ENCODE results near the gene SLC13A2.

The SLC13A2 gene

DNA sequence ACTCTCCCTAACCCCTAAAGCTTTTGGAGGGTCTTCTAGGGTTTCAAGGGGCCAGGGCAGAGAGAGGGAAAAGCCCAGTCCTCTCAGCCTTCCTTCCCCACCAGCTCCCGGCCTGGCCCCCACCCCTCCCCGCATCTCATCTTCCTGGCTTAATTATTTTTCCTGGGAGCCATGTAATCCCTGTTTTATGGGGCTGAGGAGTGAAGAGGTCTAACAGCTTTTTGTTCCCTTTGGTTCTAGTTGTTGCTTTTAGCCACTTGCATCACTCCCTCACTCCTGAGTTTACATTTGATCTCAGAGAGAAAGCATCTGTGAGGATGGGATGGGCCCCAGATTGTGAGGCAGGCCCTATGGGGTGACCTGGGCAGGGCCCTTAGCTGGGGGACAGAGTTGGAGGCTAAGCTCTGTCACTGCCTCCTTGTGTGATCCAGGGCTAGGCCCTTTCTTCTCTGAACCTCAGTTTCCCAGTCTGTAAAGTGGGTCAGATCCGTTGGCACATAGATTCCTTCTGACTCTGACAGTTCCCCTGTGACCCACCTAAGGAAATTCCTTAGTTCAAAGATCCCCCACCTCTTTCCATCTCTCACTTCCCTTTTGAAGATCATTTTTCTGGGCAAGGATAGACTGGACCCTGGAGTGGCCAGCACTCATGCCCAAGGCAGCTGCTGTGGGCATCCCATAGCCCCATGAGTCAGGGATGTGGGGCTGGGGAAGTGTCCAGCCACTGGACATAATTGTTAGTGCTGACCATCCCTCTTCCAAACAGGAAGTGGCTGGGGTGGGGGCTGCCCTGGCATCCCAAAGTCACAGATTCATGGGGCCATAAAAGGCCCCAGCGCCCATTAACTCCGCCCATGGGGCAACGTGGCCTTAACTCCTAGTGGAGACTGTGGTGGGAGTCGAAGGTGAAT, 58.9 kb downstream of the SLC13A2 start:
- H3K36me3 ChIP-seq (ENCODE audit: control insufficient read depth, insufficient read depth, low read length), result no peaks in the 10 kb centered on the region

DNA sequence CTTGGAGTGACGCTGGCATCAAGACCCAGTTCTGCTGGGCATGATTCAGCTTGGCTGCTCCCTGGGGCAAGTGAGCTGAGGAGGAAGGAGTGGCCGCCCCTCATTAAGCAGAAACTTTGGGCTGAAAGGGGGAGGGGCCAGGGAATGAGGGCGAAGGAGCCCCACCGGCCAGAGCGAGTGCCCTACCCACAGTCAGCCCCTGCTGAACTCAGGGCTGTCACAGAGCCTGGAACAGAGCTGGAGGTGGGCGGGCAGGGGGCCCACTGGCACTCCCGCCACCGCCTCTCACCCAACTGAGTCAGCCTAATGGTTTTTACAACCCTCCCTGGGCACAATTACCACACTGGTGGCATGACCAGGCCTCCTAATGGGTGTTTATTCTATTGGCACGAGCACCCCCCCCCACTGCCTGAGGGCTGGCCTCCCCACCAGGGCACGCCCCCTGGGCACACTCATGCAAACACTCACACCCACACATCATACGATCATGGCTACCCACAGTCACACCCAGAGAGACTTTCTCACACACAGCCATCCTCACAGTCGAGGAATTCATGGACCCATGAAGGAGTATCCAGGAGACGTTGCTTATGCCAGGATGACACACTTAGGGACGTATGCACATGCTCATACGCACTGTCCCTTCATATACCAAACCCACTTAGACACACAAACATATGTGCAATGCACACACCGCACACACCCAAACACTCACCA, 59.8 kb downstream of the SLC13A2 start:
- Histone ChIP-seq H3K4me1 (ENCODE audit: control insufficient read depth, insufficient read depth, low read length, poor library complexity, severe bottlenecking) (no peaks in the 10 kb centered on the region), H3K4me3 (ENCODE audit: insufficient read depth, low read depth, low read length, poor library complexity, severe bottlenecking) (no peak overlapping the region), H3K27me3 (replicated peaks; ENCODE audit: control insufficient read depth, insufficient read depth, low read length, poor library complexity, severe bottlenecking) (no peaks in the 10 kb centered on the region), H3K9me3 (ENCODE audit: control insufficient read depth, low read length) (no peaks in the 10 kb centered on the region), H3K27ac (ENCODE audit: insufficient read depth, low read length, poor library complexity, severe bottlenecking) (no peak overlapping the region), H3K36me3 (ENCODE audit: control insufficient read depth, insufficient read depth, low read length) (no peaks in the 10 kb centered on the region)
- no peak for DNase-seq

More for the DNA sequence above, 58.9 kb downstream of the SLC13A2 start:
- DNase-seq, result no peak
- H3K27ac ChIP-seq (ENCODE audit: insufficient read depth, low read length, poor library complexity, severe bottlenecking), result no peak overlapping the region
- H3K4me1 ChIP-seq (ENCODE audit: control insufficient read depth, insufficient read depth, low read length, poor library complexity, severe bottlenecking), result no peaks in the 10 kb centered on the region
- no peak overlapping the region for H3K4me3 ChIP-seq (ENCODE audit: insufficient read depth, low read depth, low read length, poor library complexity, severe bottlenecking)
- H3K27me3 ChIP-seq (replicated peaks; ENCODE audit: control insufficient read depth, insufficient read depth, low read length, poor library complexity, severe bottlenecking), result no peaks in the 10 kb centered on the region
- H3K9me3 ChIP-seq (ENCODE audit: control insufficient read depth, low read length), result no peaks in the 10 kb centered on the region

DNA sequence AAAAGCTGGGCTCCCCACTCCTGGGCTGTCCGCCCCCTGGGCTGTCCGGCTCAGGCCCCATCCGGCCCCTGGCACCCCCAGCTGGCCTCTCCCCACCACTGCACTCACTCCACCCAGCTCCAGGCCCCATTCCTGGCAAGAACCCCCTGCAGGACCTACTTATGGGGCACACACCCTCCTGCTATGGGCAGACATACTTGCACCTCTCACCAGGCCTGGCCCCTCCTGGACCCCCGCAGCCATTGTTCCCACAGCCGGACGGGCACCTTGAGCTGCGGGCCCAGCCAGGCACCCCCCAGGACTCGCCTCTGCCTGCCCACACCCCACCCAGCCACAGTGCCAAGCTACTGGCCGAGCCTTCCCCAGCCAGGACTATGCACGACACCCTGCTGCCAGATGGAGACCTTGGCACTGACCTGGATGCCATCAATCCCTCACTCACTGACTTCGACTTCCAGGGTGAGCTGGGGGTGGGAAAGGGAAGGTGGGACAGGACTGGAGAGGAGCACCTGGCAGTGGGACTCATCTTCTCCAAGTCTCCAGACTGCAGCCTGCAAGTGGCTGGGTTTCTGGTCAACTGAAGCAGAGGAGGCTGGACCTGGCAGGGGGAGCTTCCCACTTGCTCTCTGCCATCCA, 61.4 kb downstream of the SLC13A2 start:
- DNase-seq, result no peak
- Histone ChIP-seq H3K27me3 (replicated peaks; ENCODE audit: control insufficient read depth, insufficient read depth, low read length, poor library complexity, severe bottlenecking) (no peaks in the 10 kb centered on the region), H3K4me1 (ENCODE audit: control insufficient read depth, insufficient read depth, low read length, poor library complexity, severe bottlenecking) (no peaks in the 10 kb centered on the region), H3K9me3 (ENCODE audit: control insufficient read depth, low read length) (no peaks in the 10 kb centered on the region), H3K4me3 (ENCODE audit: insufficient read depth, low read depth, low read length, poor library complexity, severe bottlenecking) (no peak overlapping the region), H3K27ac (ENCODE audit: insufficient read depth, low read length, poor library complexity, severe bottlenecking) (no peak overlapping the region), H3K36me3 (ENCODE audit: control insufficient read depth, insufficient read depth, low read length) (no peaks in the 10 kb centered on the region)

DNA sequence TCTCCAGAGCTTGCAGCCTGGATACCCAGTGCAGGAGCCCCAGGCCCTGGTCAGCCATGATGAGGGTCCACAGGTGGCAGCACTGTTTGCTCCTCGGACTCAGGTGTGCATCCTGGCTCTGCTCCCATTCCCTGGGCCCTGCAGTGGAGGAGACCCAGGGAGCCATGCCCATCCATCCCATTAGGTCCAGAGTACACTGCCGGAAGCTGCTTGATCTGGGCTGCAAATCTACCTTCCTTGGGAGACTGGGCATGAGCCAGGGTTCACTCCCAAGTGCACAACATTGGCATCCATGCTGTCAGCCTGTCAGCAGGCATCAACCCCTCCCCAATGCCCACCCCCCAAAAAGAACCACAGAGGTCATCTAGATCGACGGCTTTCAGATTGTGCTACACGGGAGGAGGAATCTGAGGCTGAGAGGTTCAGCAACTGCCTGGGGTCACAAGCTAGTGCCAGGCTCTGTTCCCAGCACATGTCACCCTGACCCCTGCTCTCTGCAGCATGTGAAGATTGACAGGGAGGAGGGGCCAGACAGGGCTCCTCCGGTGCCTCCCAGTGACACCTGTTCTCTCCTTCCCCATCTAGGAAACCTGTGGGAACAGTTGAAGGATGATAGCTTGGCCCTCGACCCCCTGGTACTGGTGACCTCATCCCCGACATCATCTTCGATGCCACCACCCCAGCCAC, 63.2 kb downstream of the SLC13A2 start:
- Histone ChIP-seq H3K27ac (ENCODE audit: insufficient read depth, low read length, poor library complexity, severe bottlenecking) (no peak overlapping the region), H3K9me3 (ENCODE audit: control insufficient read depth, low read length) (no peaks in the 10 kb centered on the region), H3K4me1 (ENCODE audit: control insufficient read depth, insufficient read depth, low read length, poor library complexity, severe bottlenecking) (no peaks in the 10 kb centered on the region), H3K4me3 (ENCODE audit: insufficient read depth, low read depth, low read length, poor library complexity, severe bottlenecking) (no peak overlapping the region), H3K36me3 (ENCODE audit: control insufficient read depth, insufficient read depth, low read length) (no peaks in the 10 kb centered on the region), H3K27me3 (replicated peaks; ENCODE audit: control insufficient read depth, insufficient read depth, low read length, poor library complexity, severe bottlenecking) (no peaks in the 10 kb centered on the region)
- DNase-seq, result no peak

DNA sequence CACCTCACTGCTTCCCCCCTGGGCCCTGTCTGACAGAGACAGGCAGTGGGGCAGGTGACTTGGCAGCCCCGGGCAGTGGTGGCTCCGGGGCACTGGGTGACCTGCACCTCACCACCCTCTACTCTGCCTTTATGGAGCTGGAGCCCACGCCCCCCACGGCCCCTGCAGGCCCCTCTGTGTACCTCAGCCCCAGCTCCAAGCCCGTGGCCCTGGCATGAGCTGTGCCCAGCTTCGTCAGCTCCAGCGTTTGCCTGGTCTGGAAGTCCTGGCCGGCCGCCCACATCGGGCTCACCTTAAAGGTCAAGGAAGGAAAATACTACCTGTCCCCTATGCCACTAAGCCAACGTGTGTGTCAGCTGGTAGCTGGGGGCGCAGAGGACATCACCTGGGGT, 63.8 kb downstream of the SLC13A2 start:
- no peak for DNase-seq
- H3K4me3 ChIP-seq (ENCODE audit: insufficient read depth, low read depth, low read length, poor library complexity, severe bottlenecking), result no peak overlapping the region
- H3K27ac ChIP-seq (ENCODE audit: insufficient read depth, low read length, poor library complexity, severe bottlenecking), result no peak overlapping the region
- no peaks in the 10 kb centered on the region for H3K27me3 ChIP-seq (replicated peaks; ENCODE audit: control insufficient read depth, insufficient read depth, low read length, poor library complexity, severe bottlenecking)
- H3K4me1 ChIP-seq (ENCODE audit: control insufficient read depth, insufficient read depth, low read length, poor library complexity, severe bottlenecking), result no peaks in the 10 kb centered on the region
- no peaks in the 10 kb centered on the region for H3K9me3 ChIP-seq (ENCODE audit: control insufficient read depth, low read length)
- H3K36me3 ChIP-seq (ENCODE audit: control insufficient read depth, insufficient read depth, low read length), result no peaks in the 10 kb centered on the region

DNA sequence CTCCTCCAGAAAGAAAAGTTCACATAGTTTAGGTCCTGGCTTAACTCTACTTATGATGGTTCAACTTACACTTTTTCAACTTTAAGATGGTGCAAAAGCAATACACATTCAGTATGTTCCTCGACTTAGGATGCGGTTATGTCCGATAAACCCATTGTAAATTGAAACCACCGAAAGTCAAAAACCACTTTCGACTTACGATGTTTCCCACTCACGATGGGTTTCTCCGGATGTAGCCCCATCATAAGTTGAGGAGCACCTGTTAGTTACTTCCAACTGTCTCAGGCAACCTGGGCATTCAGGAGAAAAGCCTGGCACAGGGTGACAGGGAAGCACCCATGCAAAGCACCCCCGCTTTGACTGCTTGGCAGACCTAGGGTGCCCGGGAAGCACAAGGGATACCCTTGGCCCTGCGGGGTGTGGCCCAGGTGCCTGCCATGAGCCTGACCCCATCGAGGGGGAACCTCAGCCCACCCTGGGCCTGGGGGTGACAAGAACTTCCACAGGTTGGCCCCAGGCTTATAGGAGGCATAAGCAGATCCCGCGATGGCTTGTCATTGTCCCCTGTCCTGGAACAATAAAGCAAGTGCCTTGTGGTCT, 65.0 kb downstream of the SLC13A2 start:
- H3K27ac ChIP-seq (ENCODE audit: insufficient read depth, low read length, poor library complexity, severe bottlenecking), result no peak overlapping the region
- no peaks in the 10 kb centered on the region for H3K27me3 ChIP-seq (replicated peaks; ENCODE audit: control insufficient read depth, insufficient read depth, low read length, poor library complexity, severe bottlenecking)
- DNase-seq, result no peak
- no peak overlapping the region for H3K4me3 ChIP-seq (ENCODE audit: insufficient read depth, low read depth, low read length, poor library complexity, severe bottlenecking)
- H3K9me3 ChIP-seq (ENCODE audit: control insufficient read depth, low read length), result no peaks in the 10 kb centered on the region
- H3K36me3 ChIP-seq (ENCODE audit: control insufficient read depth, insufficient read depth, low read length), result no peaks in the 10 kb centered on the region
- H3K4me1 ChIP-seq (ENCODE audit: control insufficient read depth, insufficient read depth, low read length, poor library complexity, severe bottlenecking), result no peaks in the 10 kb centered on the region

DNA sequence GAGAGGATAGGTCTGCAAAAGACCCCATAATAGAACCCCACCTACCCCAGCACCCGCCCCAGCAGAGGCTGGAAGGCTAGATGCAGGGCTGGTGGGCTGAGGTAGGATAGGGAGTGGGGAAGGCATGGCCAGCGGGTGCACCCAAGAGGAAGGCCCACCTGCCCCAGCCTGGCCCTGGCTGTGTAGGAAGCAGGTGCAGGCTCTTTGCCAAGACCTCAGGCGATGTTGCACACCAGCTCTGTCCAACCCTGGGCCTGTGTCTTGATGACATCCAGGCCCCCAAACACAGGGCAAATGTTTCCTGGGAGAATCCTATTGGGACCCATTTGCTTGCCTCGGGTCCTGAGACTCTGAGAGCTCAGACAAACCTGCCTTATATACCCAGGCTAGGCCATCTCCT, 66.8 kb downstream of the SLC13A2 start:
- no peaks in the 10 kb centered on the region for H3K27me3 ChIP-seq (replicated peaks; ENCODE audit: control insufficient read depth, insufficient read depth, low read length, poor library complexity, severe bottlenecking)
- no peak overlapping the region for H3K4me3 ChIP-seq (ENCODE audit: insufficient read depth, low read depth, low read length, poor library complexity, severe bottlenecking)

DNA sequence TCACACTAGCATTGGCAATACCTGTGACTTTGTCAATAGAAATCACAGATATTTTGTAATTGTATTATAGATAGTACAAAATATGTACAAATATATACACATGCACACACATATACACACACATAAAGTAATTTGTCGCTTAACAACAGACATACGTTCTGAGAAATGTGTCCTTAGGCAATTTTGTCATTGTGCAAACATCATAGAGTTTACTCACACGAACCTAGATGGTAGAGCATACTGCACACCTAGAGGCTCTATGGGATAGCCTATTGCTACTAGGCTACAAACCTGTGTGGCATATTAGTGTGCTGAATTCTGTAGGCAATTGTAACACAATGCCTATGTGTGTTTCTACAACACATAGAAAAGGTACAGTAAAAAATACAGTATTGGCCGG, 68.0 kb downstream of the SLC13A2 start:
- H3K27ac ChIP-seq (ENCODE audit: insufficient read depth, low read length, poor library complexity, severe bottlenecking), result no peak overlapping the region
- no peaks in the 10 kb centered on the region for H3K36me3 ChIP-seq (ENCODE audit: control insufficient read depth, insufficient read depth, low read length)
- no peak for DNase-seq
- H3K4me1 ChIP-seq (ENCODE audit: control insufficient read depth, insufficient read depth, low read length, poor library complexity, severe bottlenecking), result no peaks in the 10 kb centered on the region
- no peaks in the 10 kb centered on the region for H3K27me3 ChIP-seq (replicated peaks; ENCODE audit: control insufficient read depth, insufficient read depth, low read length, poor library complexity, severe bottlenecking)
- H3K9me3 ChIP-seq (ENCODE audit: control insufficient read depth, low read length), result no peaks in the 10 kb centered on the region
- H3K4me3 ChIP-seq (ENCODE audit: insufficient read depth, low read depth, low read length, poor library complexity, severe bottlenecking), result no peak overlapping the region

More for the DNA sequence above, 66.8 kb downstream of the SLC13A2 start:
- Histone ChIP-seq H3K36me3 (ENCODE audit: control insufficient read depth, insufficient read depth, low read length) (no peaks in the 10 kb centered on the region), H3K4me1 (ENCODE audit: control insufficient read depth, insufficient read depth, low read length, poor library complexity, severe bottlenecking) (no peaks in the 10 kb centered on the region), H3K27ac (ENCODE audit: insufficient read depth, low read length, poor library complexity, severe bottlenecking) (no peak overlapping the region), H3K9me3 (ENCODE audit: control insufficient read depth, low read length) (no peaks in the 10 kb centered on the region)
- DNase-seq, result no peak

DNA sequence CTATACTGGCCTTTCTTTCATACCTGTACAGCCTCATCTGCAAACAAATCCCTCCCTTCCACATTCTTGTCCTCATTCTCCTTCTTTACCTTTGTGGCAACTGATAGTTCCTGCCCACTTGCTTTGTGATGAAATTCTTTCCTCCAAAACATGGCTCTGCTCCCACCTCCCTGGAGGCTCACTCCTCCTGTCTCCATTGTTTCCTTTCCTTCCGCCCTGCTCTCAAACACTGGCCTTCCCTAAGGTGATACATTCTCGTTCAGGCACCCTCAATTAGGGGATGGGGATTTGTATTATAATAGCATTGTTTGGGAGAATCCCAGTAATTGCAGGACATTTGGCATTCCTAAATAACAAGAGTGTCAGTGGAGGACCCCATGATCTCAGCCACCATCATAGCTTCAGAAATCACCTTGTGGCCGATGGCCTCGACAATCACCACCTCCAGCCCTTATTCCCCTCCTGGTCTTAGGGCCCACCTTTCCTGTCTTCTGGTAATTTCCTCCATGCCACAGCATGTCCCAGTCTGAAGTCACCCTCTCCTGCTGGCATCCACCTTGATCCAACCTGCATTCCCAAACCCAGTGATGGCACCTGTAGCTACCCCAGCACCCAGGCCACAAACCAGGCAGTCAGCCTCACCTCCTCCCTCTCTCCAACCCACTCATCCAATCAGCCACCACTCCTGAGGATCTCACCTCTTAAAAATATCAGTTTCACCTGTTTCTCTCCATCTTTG, 71.1 kb downstream of the SLC13A2 start:
- Histone ChIP-seq H3K4me1 (ENCODE audit: control insufficient read depth, insufficient read depth, low read length, poor library complexity, severe bottlenecking) (peaks cover 17% of the 10 kb centered on the region), H3K27me3 (replicated peaks; ENCODE audit: control insufficient read depth, insufficient read depth, low read length, poor library complexity, severe bottlenecking) (no peaks in the 10 kb centered on the region), H3K9me3 (ENCODE audit: control insufficient read depth, low read length) (no peaks in the 10 kb centered on the region), H3K4me3 (ENCODE audit: insufficient read depth, low read depth, low read length, poor library complexity, severe bottlenecking) (no peak overlapping the region), H3K36me3 (ENCODE audit: control insufficient read depth, insufficient read depth, low read length) (peaks cover 12% of the 10 kb centered on the region), H3K27ac (ENCODE audit: insufficient read depth, low read length, poor library complexity, severe bottlenecking) (no peak overlapping the region)
- DNase-seq, result no peak
